ENCODE results near the gene MEP1A.
A peak's percentile ranks its signal among the peaks of the same experiment; 100 is the strongest.

MEP1A gene

DNA sequence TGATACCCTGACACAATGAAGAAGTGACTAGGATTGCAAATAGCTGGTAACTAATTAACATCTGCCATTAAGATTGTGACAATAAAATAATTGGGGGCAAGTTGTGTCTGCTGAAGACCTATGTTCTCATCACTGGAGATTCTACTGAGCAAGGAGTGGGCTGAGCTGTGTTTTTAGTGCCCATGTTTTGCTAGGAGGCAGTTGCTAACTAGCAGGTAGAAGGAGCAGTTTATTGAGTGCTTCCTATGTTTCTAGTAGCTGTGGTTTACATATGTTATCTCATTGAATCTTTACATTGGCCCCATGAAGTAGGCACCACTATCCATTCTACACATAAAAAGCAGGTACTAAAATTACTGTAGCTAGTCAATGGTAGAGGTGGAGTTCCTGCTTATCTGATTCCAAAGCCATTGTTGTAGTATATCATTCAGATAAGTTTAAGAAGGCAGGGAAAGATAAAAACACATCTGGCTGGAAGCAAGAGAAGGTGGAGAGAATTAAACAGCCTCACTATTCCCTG lies 2.8 kb upstream of the MEP1A start:
- no peak overlapping the region for H4K8ac ChIP-seq (ENCODE audit: low read depth, low read length)
- no peak overlapping the region for H3K18ac ChIP-seq (ENCODE audit: low read length)
- H3K4ac ChIP-seq (ENCODE audit: low read depth, low read length) = no peak overlapping the region
- H3K4me1 ChIP-seq (ENCODE audit: control insufficient read depth, low read depth, low read length) = no peaks in the 10 kb centered on the region
- H3K4me2 ChIP-seq (ENCODE audit: low read length) = no peak overlapping the region
- no peak overlapping the region for H3K23ac ChIP-seq (ENCODE audit: low read length)
- no peaks in the 10 kb centered on the region for H3K27me3 ChIP-seq (ENCODE audit: insufficient read depth, low read length, poor library complexity)
- H3K9ac ChIP-seq (ENCODE audit: low read length) = no peak overlapping the region
- H2BK120ac ChIP-seq (ENCODE audit: low read depth, low read length) = no peak overlapping the region
- no peak overlapping the region for H3K56ac ChIP-seq (ENCODE audit: low read length)
- H3K79me1 ChIP-seq (ENCODE audit: low read length) = no peaks in the 10 kb centered on the region
- no peaks in the 10 kb centered on the region for H3K36me3 ChIP-seq (ENCODE audit: control insufficient read depth, insufficient read depth, low read length)
- DNase-seq = peak; percentile 44
- H2BK15ac ChIP-seq (replicated peaks; ENCODE audit: low read depth) = no peak overlapping the region
- H2AK5ac ChIP-seq (ENCODE audit: low read length) = no peak overlapping the region
- H3K79me2 ChIP-seq (ENCODE audit: control insufficient read depth, insufficient read depth, low read length) = no peaks in the 10 kb centered on the region
- no peak overlapping the region for H2BK5ac ChIP-seq (ENCODE audit: low read length)
- no peak overlapping the region for H3K4me3 ChIP-seq (ENCODE audit: low read length)
- no peak overlapping the region for H3K27ac ChIP-seq (ENCODE audit: low read depth, low read length)
- no peak overlapping the region for H4K5ac ChIP-seq (ENCODE audit: low read length)

DNA sequence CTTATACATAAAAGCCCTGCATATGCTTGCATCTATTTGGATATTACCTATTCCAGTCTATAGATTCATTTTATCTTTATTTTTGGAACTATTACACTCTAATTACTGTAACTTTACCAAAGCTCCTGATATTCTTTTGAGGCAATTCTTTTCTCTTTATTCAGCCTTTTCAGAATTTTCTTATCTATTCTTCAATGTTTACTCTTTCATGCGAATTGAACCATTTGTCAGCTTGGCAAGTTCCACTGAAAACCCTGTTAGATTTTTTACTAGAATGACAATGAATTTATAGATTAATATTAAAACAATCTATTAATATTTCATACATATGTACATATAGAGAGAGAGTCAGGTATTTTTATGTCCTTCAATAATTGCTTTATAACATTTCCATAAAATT lies 554 bp upstream of the MEP1A start:
- no CpG with 5 or more reads among the region's 1 CpG for WGBS (ENCODE audit: extremely low coverage, insufficient coverage, low lambda C conversion rate)
- H4K8ac ChIP-seq (ENCODE audit: low read depth, low read length) = no peak overlapping the region

DNA sequence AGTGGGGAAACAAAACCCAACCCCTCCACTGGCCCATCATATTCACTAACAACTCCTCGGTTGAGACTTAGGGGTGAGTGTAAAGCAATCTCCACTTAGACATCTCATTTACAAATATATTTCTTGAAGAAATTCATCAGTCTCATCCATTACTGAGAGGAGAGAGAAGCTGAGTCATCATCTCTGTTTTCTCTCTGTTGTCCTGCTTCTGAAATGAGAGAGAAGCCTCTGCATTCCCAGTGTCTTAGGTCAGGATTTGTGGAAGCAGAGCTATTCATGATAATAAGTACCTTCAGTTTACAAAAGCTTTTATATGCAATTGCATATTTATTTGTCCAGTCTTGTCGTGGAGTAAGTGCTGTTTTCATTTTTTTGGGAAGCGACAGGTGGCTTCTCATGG lies 879 bp downstream of the MEP1A start:
- DNase-seq = no peak
- H3K27ac ChIP-seq (ENCODE audit: low read depth, low read length) = no peak overlapping the region
- H3K36me3 ChIP-seq (ENCODE audit: control insufficient read depth, insufficient read depth, low read length) = no peaks in the 10 kb centered on the region
- no peaks in the 10 kb centered on the region for H3K4me1 ChIP-seq (ENCODE audit: control insufficient read depth, low read depth, low read length)
- H3K4ac ChIP-seq (ENCODE audit: low read depth, low read length) = no peak overlapping the region
- no peak overlapping the region for H3K4me3 ChIP-seq (ENCODE audit: low read length)
- no peak overlapping the region for H3K9ac ChIP-seq (ENCODE audit: low read length)
- no peak overlapping the region for H2BK120ac ChIP-seq (ENCODE audit: low read depth, low read length)
- H2BK5ac ChIP-seq (ENCODE audit: low read length) = no peak overlapping the region
- no peaks in the 10 kb centered on the region for H3K27me3 ChIP-seq (ENCODE audit: insufficient read depth, low read length, poor library complexity)
- H3K79me2 ChIP-seq (ENCODE audit: control insufficient read depth, insufficient read depth, low read length) = no peaks in the 10 kb centered on the region
- no peaks in the 10 kb centered on the region for H3K79me1 ChIP-seq (ENCODE audit: low read length)
- H4K5ac ChIP-seq (ENCODE audit: low read length) = no peak overlapping the region
- no peak overlapping the region for H3K18ac ChIP-seq (ENCODE audit: low read length)
- H4K8ac ChIP-seq (ENCODE audit: low read depth, low read length) = no peak overlapping the region
- no peak overlapping the region for H3K56ac ChIP-seq (ENCODE audit: low read length)
- H3K4me2 ChIP-seq (ENCODE audit: low read length) = no peak overlapping the region
- no peak overlapping the region for H3K23ac ChIP-seq (ENCODE audit: low read length)
- H2BK15ac ChIP-seq (replicated peaks; ENCODE audit: low read depth) = no peak overlapping the region
- WGBS (ENCODE audit: extremely low coverage, insufficient coverage, low lambda C conversion rate) = no CpG with 5 or more reads among the region's 3 CpGs
- no peak overlapping the region for H2AK5ac ChIP-seq (ENCODE audit: low read length)

More for the DNA sequence above, 554 bp upstream of the MEP1A start:
- H3K4ac ChIP-seq (ENCODE audit: low read depth, low read length) = no peak overlapping the region
- no peaks in the 10 kb centered on the region for H3K79me1 ChIP-seq (ENCODE audit: low read length)
- H3K79me2 ChIP-seq (ENCODE audit: control insufficient read depth, insufficient read depth, low read length) = no peaks in the 10 kb centered on the region
- H3K27me3 ChIP-seq (ENCODE audit: insufficient read depth, low read length, poor library complexity) = no peaks in the 10 kb centered on the region
- DNase-seq = no peak
- no peak overlapping the region for H4K5ac ChIP-seq (ENCODE audit: low read length)
- no peak overlapping the region for H2BK120ac ChIP-seq (ENCODE audit: low read depth, low read length)
- H2AK5ac ChIP-seq (ENCODE audit: low read length) = no peak overlapping the region
- H3K27ac ChIP-seq (ENCODE audit: low read depth, low read length) = no peak overlapping the region
- no peaks in the 10 kb centered on the region for H3K36me3 ChIP-seq (ENCODE audit: control insufficient read depth, insufficient read depth, low read length)
- no peak overlapping the region for H3K18ac ChIP-seq (ENCODE audit: low read length)
- no peak overlapping the region for H2BK5ac ChIP-seq (ENCODE audit: low read length)
- no peaks in the 10 kb centered on the region for H3K4me1 ChIP-seq (ENCODE audit: control insufficient read depth, low read depth, low read length)
- no peak overlapping the region for H2BK15ac ChIP-seq (replicated peaks; ENCODE audit: low read depth)
- H3K23ac ChIP-seq (ENCODE audit: low read length) = no peak overlapping the region
- no peak overlapping the region for H3K56ac ChIP-seq (ENCODE audit: low read length)
- H3K9ac ChIP-seq (ENCODE audit: low read length) = no peak overlapping the region
- H3K4me2 ChIP-seq (ENCODE audit: low read length) = no peak overlapping the region
- no peak overlapping the region for H3K4me3 ChIP-seq (ENCODE audit: low read length)

DNA sequence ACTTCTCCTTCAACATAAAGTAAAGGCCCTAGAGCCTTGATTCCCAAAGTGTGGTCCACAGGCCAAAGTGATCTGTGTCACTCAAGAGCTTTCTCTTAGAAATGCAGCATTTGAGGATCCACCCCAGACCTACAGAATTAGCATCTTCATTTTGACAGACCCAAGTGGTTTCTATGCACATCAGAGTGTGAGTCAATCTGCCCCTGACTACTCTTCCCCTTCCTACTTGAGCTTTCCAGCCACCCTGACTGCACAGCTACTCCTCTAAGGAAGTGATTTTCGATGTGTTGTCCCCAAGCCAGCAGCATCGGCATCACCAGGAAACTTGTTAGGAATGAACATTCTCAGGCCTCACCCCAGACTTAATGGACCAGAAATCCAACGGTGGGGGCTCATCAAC lies 2.6 kb downstream of the MEP1A start:
- H3K4me1 ChIP-seq (ENCODE audit: control insufficient read depth, low read depth, low read length) = no peaks in the 10 kb centered on the region
- no peak overlapping the region for H3K56ac ChIP-seq (ENCODE audit: low read length)
- H3K79me2 ChIP-seq (ENCODE audit: control insufficient read depth, insufficient read depth, low read length) = no peaks in the 10 kb centered on the region
- H2BK120ac ChIP-seq (ENCODE audit: low read depth, low read length) = no peak overlapping the region
- H2BK15ac ChIP-seq (replicated peaks; ENCODE audit: low read depth) = no peak overlapping the region
- H3K4me3 ChIP-seq (ENCODE audit: low read length) = no peak overlapping the region
- H3K4ac ChIP-seq (ENCODE audit: low read depth, low read length) = no peak overlapping the region
- H3K27ac ChIP-seq (ENCODE audit: low read depth, low read length) = no peak overlapping the region
- H3K18ac ChIP-seq (ENCODE audit: low read length) = no peak overlapping the region
- H4K8ac ChIP-seq (ENCODE audit: low read depth, low read length) = no peak overlapping the region
- WGBS (ENCODE audit: extremely low coverage, insufficient coverage, low lambda C conversion rate) = no CpG with 5 or more reads among the region's 3 CpGs
- H3K36me3 ChIP-seq (ENCODE audit: control insufficient read depth, insufficient read depth, low read length) = no peaks in the 10 kb centered on the region
- no peak overlapping the region for H3K4me2 ChIP-seq (ENCODE audit: low read length)
- no peak overlapping the region for H3K23ac ChIP-seq (ENCODE audit: low read length)
- H3K9ac ChIP-seq (ENCODE audit: low read length) = no peak overlapping the region
- no peak overlapping the region for H2BK5ac ChIP-seq (ENCODE audit: low read length)
- H2AK5ac ChIP-seq (ENCODE audit: low read length) = no peak overlapping the region
- no peak overlapping the region for H4K5ac ChIP-seq (ENCODE audit: low read length)
- H3K27me3 ChIP-seq (ENCODE audit: insufficient read depth, low read length, poor library complexity) = no peaks in the 10 kb centered on the region
- H3K79me1 ChIP-seq (ENCODE audit: low read length) = no peaks in the 10 kb centered on the region
- no peak for DNase-seq

DNA sequence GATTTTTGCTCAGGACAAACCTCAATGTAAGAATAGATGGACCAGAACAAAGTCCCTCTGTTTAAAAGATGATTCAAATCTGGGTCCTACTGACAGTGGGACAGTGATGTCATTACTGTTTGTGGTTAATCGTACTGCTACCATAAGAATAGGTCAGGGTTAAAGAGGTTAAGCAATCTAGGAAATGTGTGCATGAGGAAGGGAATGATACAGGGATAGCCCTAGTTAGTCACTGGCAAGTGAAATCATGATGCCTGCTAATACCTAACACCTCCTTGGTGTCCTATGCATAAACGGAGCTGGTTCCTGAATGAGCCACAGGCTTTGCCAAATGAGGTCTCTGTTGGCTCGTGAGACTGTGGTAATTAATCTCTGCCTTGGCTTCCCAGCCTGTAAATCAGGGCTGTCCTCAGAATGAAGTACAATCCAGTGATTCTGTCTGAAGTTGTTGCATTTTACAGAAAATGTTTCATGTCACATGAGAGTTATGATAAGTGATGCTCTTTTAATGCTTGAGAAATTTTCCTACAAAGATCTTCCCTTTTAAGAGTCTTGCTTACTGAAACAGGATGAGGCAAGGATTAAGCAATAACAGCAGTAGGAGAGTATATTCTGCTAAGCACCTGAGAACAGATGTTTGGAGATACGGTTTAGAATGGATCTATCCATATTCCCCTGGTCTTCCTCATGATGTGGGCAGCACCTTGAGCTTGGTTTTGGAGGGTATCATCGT lies 3.8 kb downstream of the MEP1A start:
- H3K18ac ChIP-seq (ENCODE audit: low read length) = no peak overlapping the region
- no peak overlapping the region for H3K23ac ChIP-seq (ENCODE audit: low read length)
- no peak overlapping the region for H3K9ac ChIP-seq (ENCODE audit: low read length)
- no peak overlapping the region for H3K4ac ChIP-seq (ENCODE audit: low read depth, low read length)
- H3K4me1 ChIP-seq (ENCODE audit: control insufficient read depth, low read depth, low read length) = no peaks in the 10 kb centered on the region
- H3K36me3 ChIP-seq (ENCODE audit: control insufficient read depth, insufficient read depth, low read length) = no peaks in the 10 kb centered on the region
- no peak overlapping the region for H3K4me2 ChIP-seq (ENCODE audit: low read length)
- no peak overlapping the region for H2BK5ac ChIP-seq (ENCODE audit: low read length)
- H4K5ac ChIP-seq (ENCODE audit: low read length) = no peak overlapping the region
- H2BK15ac ChIP-seq (replicated peaks; ENCODE audit: low read depth) = no peak overlapping the region
- H2AK5ac ChIP-seq (ENCODE audit: low read length) = no peak overlapping the region
- no peak overlapping the region for H2BK120ac ChIP-seq (ENCODE audit: low read depth, low read length)
- no peak overlapping the region for H3K27ac ChIP-seq (ENCODE audit: low read depth, low read length)
- no peak overlapping the region for H4K8ac ChIP-seq (ENCODE audit: low read depth, low read length)
- H3K27me3 ChIP-seq (ENCODE audit: insufficient read depth, low read length, poor library complexity) = no peaks in the 10 kb centered on the region
- H3K79me1 ChIP-seq (ENCODE audit: low read length) = no peaks in the 10 kb centered on the region
- no peak overlapping the region for H3K4me3 ChIP-seq (ENCODE audit: low read length)
- no peak for DNase-seq
- no peaks in the 10 kb centered on the region for H3K79me2 ChIP-seq (ENCODE audit: control insufficient read depth, insufficient read depth, low read length)
- WGBS (ENCODE audit: extremely low coverage, insufficient coverage, low lambda C conversion rate) = no CpG with 5 or more reads among the region's 5 CpGs
- H3K56ac ChIP-seq (ENCODE audit: low read length) = no peak overlapping the region

DNA sequence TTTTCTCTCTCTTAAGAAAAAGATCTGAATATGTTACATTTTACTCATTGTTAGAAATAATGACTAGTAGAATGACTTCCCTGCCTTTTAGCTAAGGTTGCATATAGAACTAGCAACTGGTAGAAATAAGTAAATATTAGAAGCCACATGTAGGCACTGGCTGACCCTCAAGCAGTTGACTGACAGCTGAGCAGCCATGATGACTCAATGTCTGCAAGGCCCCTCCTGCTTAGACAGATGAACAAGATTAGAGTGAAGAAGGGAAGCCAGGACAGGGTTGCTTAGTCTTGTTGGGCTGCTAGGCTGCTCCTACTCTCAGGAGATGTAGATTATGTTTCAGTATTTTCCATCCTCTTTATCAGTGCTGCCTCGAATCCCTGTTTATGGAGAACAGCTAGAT lies 6.5 kb downstream of the MEP1A start:
- no peak overlapping the region for H2AK5ac ChIP-seq (ENCODE audit: low read length)
- no peaks in the 10 kb centered on the region for H3K4me1 ChIP-seq (ENCODE audit: control insufficient read depth, low read depth, low read length)
- no peak overlapping the region for H4K5ac ChIP-seq (ENCODE audit: low read length)
- no peak for DNase-seq
- no peak overlapping the region for H3K23ac ChIP-seq (ENCODE audit: low read length)
- no peak overlapping the region for H2BK120ac ChIP-seq (ENCODE audit: low read depth, low read length)
- WGBS (ENCODE audit: extremely low coverage, insufficient coverage, low lambda C conversion rate) = no CpG with 5 or more reads among the region's 1 CpG
- no peak overlapping the region for H2BK15ac ChIP-seq (replicated peaks; ENCODE audit: low read depth)
- no peaks in the 10 kb centered on the region for H3K27me3 ChIP-seq (ENCODE audit: insufficient read depth, low read length, poor library complexity)
- no peak overlapping the region for H3K4ac ChIP-seq (ENCODE audit: low read depth, low read length)
- no peaks in the 10 kb centered on the region for H3K79me2 ChIP-seq (ENCODE audit: control insufficient read depth, insufficient read depth, low read length)
- no peak overlapping the region for H3K9ac ChIP-seq (ENCODE audit: low read length)
- no peak overlapping the region for H3K56ac ChIP-seq (ENCODE audit: low read length)
- no peak overlapping the region for H3K18ac ChIP-seq (ENCODE audit: low read length)
- no peak overlapping the region for H3K4me2 ChIP-seq (ENCODE audit: low read length)
- no peak overlapping the region for H4K8ac ChIP-seq (ENCODE audit: low read depth, low read length)
- H3K27ac ChIP-seq (ENCODE audit: low read depth, low read length) = no peak overlapping the region
- H3K36me3 ChIP-seq (ENCODE audit: control insufficient read depth, insufficient read depth, low read length) = no peaks in the 10 kb centered on the region
- no peak overlapping the region for H2BK5ac ChIP-seq (ENCODE audit: low read length)
- no peak overlapping the region for H3K4me3 ChIP-seq (ENCODE audit: low read length)
- no peaks in the 10 kb centered on the region for H3K79me1 ChIP-seq (ENCODE audit: low read length)

Data from mesendoderm (in vitro differentiated cells).